Gastrocnemius medialis (tissue), 4 donors: ENCODE data around the gene ERAL1. TPM values are rescaled to one million over a fixed set of nuclear protein-coding genes. Genes with fewer than 3 reads are reported as not detected.

ENCODE experiments used
- ATAC-seq, 2 donors: fragments of 150-250 bp; one replicate each; pipeline ENCODE4 v1.9.1; 2016
- DNase-seq, 2 donors: peaks; one replicate each; pipeline ENCODE4 v3.0.0-alpha.2; 2019
- H3K27ac ChIP-seq, 4 donors: fragments of 200-600 bp; sonication (generic); 1 replicate in 1 of 4; 2 replicates in 3 of 4; pipeline ENCODE4 v1.5.1; 2016 to 2018; ENCODE audit warnings: mild to moderate bottlenecking in 2 of 4, moderate library complexity in 1 of 4
- H3K27me3 ChIP-seq, 3 donors: fragments of 200-600 bp; sonication (generic) in 2 of 3; 1 replicate in 1 of 3; 2 replicates in 2 of 3; pipeline versions ENCODE4 v1.5.1 to v1.6.0; 2016 to 2019; ENCODE audit warnings: mild to moderate bottlenecking in 1 of 3, moderate library complexity in 1 of 3
- H3K36me3 ChIP-seq, 2 donors: fragments of 200-600 bp; sonication (generic) in 1 of 2; one replicate each; pipeline ENCODE4 v1.5.1; 2017 to 2018
- H3K4me1 ChIP-seq, 2 donors: fragments of 200-600 bp; sonication (generic) in 1 of 2; one replicate each; pipeline ENCODE4 v1.5.1; 2016 to 2017; ENCODE audit warnings: mild to moderate bottlenecking in 2 of 2
- H3K4me3 ChIP-seq, 4 donors: fragments of 200-600 bp; sonication (generic) in 3 of 4; 1 replicate in 1 of 4; 2 replicates in 3 of 4; pipeline ENCODE4 v1.5.1; 2016 to 2019; ENCODE audit warnings: mild to moderate bottlenecking in 2 of 4
- H3K9me3 ChIP-seq, 3 donors: fragments of 200-600 bp; sonication (generic) in 2 of 3; 1 replicate in 1 of 3; 2 replicates in 2 of 3; pipeline ENCODE4 v1.5.1; 2016 to 2019
- CTCF ChIP-seq, 5 experiments: fragments of 450-650 bp in 3 of 5; fragments of 200-600 bp in 2 of 5; sonication (generic) in 2 of 5; IDR thresholded peaks in 4 of 5; conservative IDR thresholded peaks in 1 of 5; 1 replicate in 4 of 5; 2 replicates in 1 of 5; pipeline ENCODE4 v1.5.1; 2016 to 2019; ENCODE audit warnings: antibody characterized with exemption in 5 of 5, mild to moderate bottlenecking in 3 of 5, moderate library complexity in 3 of 5
- POLR2A ChIP-seq, 2 donors: fragments of 450-650 bp; IDR thresholded peaks; one replicate each; pipeline ENCODE4 v1.6.1; 2017; ENCODE audit warnings: antibody characterized with exemption in 2 of 2, mild to moderate bottlenecking in 2 of 2, moderate library complexity in 2 of 2
- in situ Hi-C, 4 donors: fragments of 200-750 bp; cut with MboI; loops; one replicate each; pipeline versions ENCODE4 v1.15.0 to v1.8.0; 2017; ENCODE audit warnings: low sequenced_read_pairs in 4 of 4
- intact Hi-C: fragments of 100-400 bp; cut with DNase I; formaldehyde crosslinking; loops from one replicate; pipeline ENCODE4 v1.15.1; 2023; ENCODE audit warnings: low total_unique reads
- total RNA-seq, 4 donors: library from RNA; depleted of rRNA; stranded (reverse); fragments of >200 nt; gene quantifications; one replicate each; pipeline versions ENCODE4 v1.1.0 to v1.2.3, GENCODE V29; 2016

The ERAL1 gene
- total RNA-seq, 4 donors from 2014 or later, result 35.1 to 69.2 (median 64.1) TPM

- in situ Hi-C loops (loop anchor here in 1 of 4 donors (25.0 kb wide), 1 partner anchor 102 kb away; no protein-coding TSS in a partner anchor), intact Hi-C loops (no loop called here)
- DNase-seq, result no peak
- Histone ChIP-seq H3K36me3 (peaks cover 0 to 26% of the 10 kb centered on the region in 2 donors), H3K4me3 (no peak overlapping the region), H3K27ac (no peak overlapping the region), H3K4me1 (no peaks in the 10 kb centered on the region), H3K9me3 (no peaks in the 10 kb centered on the region), H3K27me3 (no peaks in the 10 kb centered on the region)
- ATAC-seq, result no peak
- TF ChIP-seq CTCF (IDR thresholded peaks at IDR 0.05 in 4 of 5, conservative IDR thresholded peaks at IDR 0.05 in 1 of 5), result no peak
Observed at GRCh38 chr17:28863953-28864352, 9.1 kb downstream of the ERAL1 start.

GRCh38 chr17:28864991-28865849, 10.4 kb downstream of the ERAL1 start:
- in situ Hi-C loops, result loop anchor here in 1 of 4 donors (25.0 kb wide), 1 partner anchor 103 kb away; no protein-coding TSS in a partner anchor
- ATAC-seq (no peak), DNase-seq (no peak)
- TF ChIP-seq POLR2A (IDR thresholded peaks at IDR 0.05) (no peak), CTCF (IDR thresholded peaks at IDR 0.05 in 4 of 5, conservative IDR thresholded peaks at IDR 0.05 in 1 of 5) (no peak)
- no peaks in the 10 kb centered on the region for H3K4me1 ChIP-seq
- no peak overlapping the region for H3K27ac ChIP-seq
- intact Hi-C loops, result no loop called here
- peaks cover 0 to 14% of the 10 kb centered on the region in 2 donors for H3K36me3 ChIP-seq
- no peaks in the 10 kb centered on the region for H3K9me3 ChIP-seq
- H3K4me3 ChIP-seq, result no peak overlapping the region
- H3K27me3 ChIP-seq, result no peaks in the 10 kb centered on the region

- no peaks in the 10 kb centered on the region for H3K9me3 ChIP-seq
- H3K4me3 ChIP-seq, result no peak overlapping the region
- DNase-seq, result no peak
- no peak for ATAC-seq
- no peak overlapping the region for H3K27ac ChIP-seq
- H3K36me3 ChIP-seq, result peaks cover 0 to 4% of the 10 kb centered on the region in 2 donors
- in situ Hi-C loops, result loop anchor here in 1 of 4 donors (25.0 kb wide), 1 partner anchor 104 kb away; no protein-coding TSS in a partner anchor
- no peaks in the 10 kb centered on the region for H3K27me3 ChIP-seq
- intact Hi-C loops, result no loop called here
- TF ChIP-seq POLR2A (IDR thresholded peaks at IDR 0.05) (no peak), CTCF (IDR thresholded peaks at IDR 0.05 in 4 of 5, conservative IDR thresholded peaks at IDR 0.05 in 1 of 5) (no peak)
- no peaks in the 10 kb centered on the region for H3K4me1 ChIP-seq
Observed at GRCh38 chr17:28865946-28866752, 11.3 kb downstream of the ERAL1 start.

GRCh38 chr17:28867276-28867675, 12.5 kb downstream of the ERAL1 start:
- Histone ChIP-seq H3K4me3 (no peak overlapping the region), H3K9me3 (no peaks in the 10 kb centered on the region), H3K27ac (no peak overlapping the region), H3K4me1 (no peaks in the 10 kb centered on the region), H3K36me3 (no peaks in the 10 kb centered on the region), H3K27me3 (no peaks in the 10 kb centered on the region)
- ATAC-seq (no peak), DNase-seq (no peak)
- intact Hi-C loops (no loop called here), in situ Hi-C loops (loop anchor here in 1 of 4 donors (25.0 kb wide), 1 partner anchor 105 kb away; no protein-coding TSS in a partner anchor)
- TF ChIP-seq CTCF (IDR thresholded peaks at IDR 0.05 in 4 of 5, conservative IDR thresholded peaks at IDR 0.05 in 1 of 5) (no peak), POLR2A (IDR thresholded peaks at IDR 0.05) (no peak)
